HepG2 (cell line): ENCODE data around the gene SH3GLB2. TPM values are rescaled to one million over a fixed set of nuclear protein-coding genes. Genes with fewer than 3 reads are reported as not detected.

Source experiments
- ATAC-seq: fragments of 200-7000 bp; cut with Tn5 transposase; 3 replicates; pipeline ENCODE4 v1.9.1; 2020; ENCODE audit warnings: mild to moderate bottlenecking, moderate library complexity
- BruUV-seq: library from RNA; stranded (reverse); fragments of 400-500 nt; replicated peaks from 2 replicates; lab custom pipeline; 2021; lab: Mats Ljungman, UMichigan
- CTCF ChIA-PET: fragments of 300-600 bp; formaldehyde crosslinking; extraction: SDS; loops from one replicate; lab custom pipeline; 2021; ENCODE audit warnings: low total read pairs, inconsistent platforms, low intra/inter-chr PET ratio; lab: Yijun Ruan, JAX
- POLR2A ChIA-PET: fragments of 350-600 bp; sonication (Branson Sonifier 250); formaldehyde crosslinking; loops from one replicate; lab custom pipeline; 2020; ENCODE audit warnings: antibody characterized with exemption, inconsistent platforms; lab: Yijun Ruan, JAX
- DNase-seq: peaks from one replicate; pipeline ENCODE4 v3.0.0-alpha.2; 2015; ENCODE audit warnings: low spot score
- FAIRE-seq: peaks from 3 replicates; lab custom pipeline; 2011; peaks lifted over from hg19 to GRCh38; lab: Jason Lieb, UNC
- H2AFZ ChIP-seq: one replicate; pipeline ENCODE4 v1.6.1; 2011; ENCODE audit warnings: low read length, inconsistent platforms
- H3K27ac ChIP-seq: fragments of 300-600 bp; 3 replicates; pipeline ENCODE4 v1.8.0; 2011; ENCODE audit warnings: mixed run types, mild to moderate bottlenecking, mixed read lengths, low read length, inconsistent platforms; ENCODE audit not compliant: insufficient read depth; ENCODE audit errors: extremely low read length
- H3K27me3 ChIP-seq, 2 experiments: fragments of 200-600 bp in 1 of 2; 2 replicates in 1 of 2; 3 replicates in 1 of 2; pipeline versions ENCODE4 v1.6.0 to v1.8.0; 2011; ENCODE audit warnings: low read length in 2 of 2, mild to moderate bottlenecking in 2 of 2, moderate library complexity in 2 of 2, inconsistent platforms in 1 of 2; ENCODE audit not compliant: insufficient read depth in 2 of 2, control insufficient read depth in 1 of 2
- H3K36me3 ChIP-seq, 2 experiments: fragments of 200-600 bp in 1 of 2; replicated peaks in 1 of 2; 2 replicates in 1 of 2; 3 replicates in 1 of 2; pipeline versions ENCODE4 v1.5.1 to v1.8.0; 2011; ENCODE audit warnings: low read length in 2 of 2, inconsistent platforms in 1 of 2; ENCODE audit not compliant: insufficient read depth in 2 of 2, control insufficient read depth in 1 of 2
- H3K4me1 ChIP-seq: 2 replicates; pipeline ENCODE4 v1.5.1; 2012; ENCODE audit warnings: low read length, inconsistent platforms; ENCODE audit not compliant: insufficient read depth
- H3K4me2 ChIP-seq: 2 replicates; pipeline ENCODE4 v1.6.0; 2011; ENCODE audit warnings: low read depth, low read length, inconsistent platforms
- H3K4me3 ChIP-seq, 3 experiments: fragments of 200-600 bp in 1 of 3; sonication (generic), shearing (Covaris generic) in 1 of 3; replicated peaks in 1 of 3; 2 replicates each; pipeline ENCODE4 v1.5.1; 2011 to 2016; ENCODE audit warnings: low read length in 3 of 3, inconsistent platforms in 2 of 3, low read depth in 2 of 3, mild to moderate bottlenecking in 2 of 3, control low read depth in 1 of 3, mixed read lengths in 1 of 3; ENCODE audit not compliant: insufficient read depth in 1 of 3
- H3K79me2 ChIP-seq: one replicate; pipeline ENCODE4 v1.6.1; 2011; ENCODE audit warnings: low read length, inconsistent platforms; ENCODE audit not compliant: insufficient read depth
- H3K9ac ChIP-seq: 2 replicates; pipeline ENCODE4 v1.6.0; 2011; ENCODE audit warnings: mild to moderate bottlenecking, low read depth, low read length, inconsistent platforms; ENCODE audit not compliant: insufficient read depth
- H3K9me3 ChIP-seq: 2 replicates; pipeline ENCODE4 v1.5.1; 2012; ENCODE audit warnings: mild to moderate bottlenecking, low read length
- H4K20me1 ChIP-seq: 2 replicates; pipeline ENCODE4 v1.6.0; 2011; ENCODE audit warnings: inconsistent platforms, mild to moderate bottlenecking, low read length, moderate library complexity; ENCODE audit not compliant: insufficient read depth
- ASH2L ChIP-seq: fragments of 300-600, 200-600 bp; sonication (generic); IDR thresholded peaks from 2 replicates; pipeline ENCODE4 v1.7.0; 2017; ENCODE audit warnings: low read depth, mild to moderate bottlenecking, moderate library complexity, mixed read lengths, low read length; ENCODE audit not compliant: insufficient read length
- BRF2 ChIP-seq: sonication (generic); formaldehyde crosslinking; IDR thresholded peaks from 2 replicates; pipeline ENCODE4 v1.8.1; 2022; ENCODE audit warnings: mild to moderate bottlenecking, missing genetic modification reagents
- CEBPB ChIP-seq: IDR thresholded peaks from 2 replicates; pipeline ENCODE4 v1.6.1; 2011; ENCODE audit warnings: low read depth, low read length, improper control_type of control experiment, borderline replicate concordance
- HOXA7 ChIP-seq: sonication (generic); formaldehyde crosslinking; IDR thresholded peaks from 2 replicates; pipeline ENCODE4 v1.8.1; 2022; ENCODE audit warnings: mild to moderate bottlenecking, missing genetic modification reagents, moderate library complexity
- NR2F1 ChIP-seq, 2 experiments: fragments of 450-650 bp in 1 of 2; formaldehyde crosslinking in 1 of 2; IDR thresholded peaks; 2 replicates each; pipeline versions ENCODE4 v1.5.0 to v1.6.1; 2016 to 2020; ENCODE audit warnings: mild to moderate bottlenecking in 1 of 2, missing compliant biosample characterization in 1 of 2, missing genetic modification reagents in 1 of 2, moderate library complexity in 1 of 2
- PAXIP1 ChIP-seq: sonication (generic); formaldehyde crosslinking; conservative IDR thresholded peaks from 2 replicates; pipeline ENCODE4 v1.4.0; 2020; ENCODE audit warnings: mild to moderate bottlenecking, missing genetic modification reagents, moderate library complexity
- PHF8 ChIP-seq: sonication (generic); formaldehyde crosslinking; IDR thresholded peaks from 2 replicates; pipeline ENCODE4 v1.5.0; 2020; ENCODE audit warnings: missing genetic modification reagents
- RARG ChIP-seq: sonication (generic); formaldehyde crosslinking; IDR thresholded peaks from 2 replicates; pipeline ENCODE4 v1.4.0; 2020; ENCODE audit warnings: low read depth, mild to moderate bottlenecking, missing genetic modification reagents
- SMYD3 ChIP-seq: sonication (generic); formaldehyde crosslinking; IDR thresholded peaks from 2 replicates; pipeline ENCODE4 v1.8.1; 2023; ENCODE audit warnings: mild to moderate bottlenecking, missing genetic modification reagents
- SNAPC2 ChIP-seq: sonication (generic); formaldehyde crosslinking; IDR thresholded peaks from 2 replicates; pipeline ENCODE4 v1.8.1; 2022; ENCODE audit warnings: mild to moderate bottlenecking, missing genetic modification reagents
- SRY ChIP-seq: sonication (generic); formaldehyde crosslinking; IDR thresholded peaks from 2 replicates; pipeline ENCODE4 v1.8.0; 2022; ENCODE audit warnings: mild to moderate bottlenecking, missing genetic modification reagents
- THAP8 ChIP-seq: sonication (generic); formaldehyde crosslinking; IDR thresholded peaks from 2 replicates; pipeline ENCODE4 v1.5.1; 2020; ENCODE audit warnings: missing genetic modification reagents, mild to moderate bottlenecking, borderline replicate concordance
- ZBTB38 ChIP-seq: sonication (generic); formaldehyde crosslinking; IDR thresholded peaks from 2 replicates; pipeline ENCODE4 v1.5.1; 2020; ENCODE audit warnings: mild to moderate bottlenecking, missing genetic modification reagents
- ZFP82 ChIP-seq: sonication (generic); formaldehyde crosslinking; IDR thresholded peaks from 2 replicates; pipeline ENCODE4 v1.5.1; 2020; ENCODE audit warnings: mild to moderate bottlenecking, missing genetic modification reagents, borderline replicate concordance
- ZNF160 ChIP-seq: sonication (generic); formaldehyde crosslinking; IDR thresholded peaks from 2 replicates; pipeline ENCODE4 v1.8.0; 2022; ENCODE audit warnings: mild to moderate bottlenecking, inconsistent platforms, missing genetic modification reagents
- ZNF224 ChIP-seq: sonication (generic); formaldehyde crosslinking; IDR thresholded peaks from 2 replicates; pipeline ENCODE4 v1.5.0; 2020; ENCODE audit warnings: mild to moderate bottlenecking, missing genetic modification reagents
- ZNF3 ChIP-seq: IDR thresholded peaks from 2 replicates; pipeline ENCODE4 v1.7.0; 2017; ENCODE audit warnings: inconsistent platforms
- ZNF441 ChIP-seq: sonication (generic); formaldehyde crosslinking; IDR thresholded peaks from 2 replicates; pipeline ENCODE4 v1.7.0; 2021; ENCODE audit warnings: missing genetic modification reagents, borderline replicate concordance
- ZNF784 ChIP-seq: sonication (generic); formaldehyde crosslinking; IDR thresholded peaks from 2 replicates; pipeline ENCODE4 v1.5.1; 2020; ENCODE audit warnings: missing genetic modification reagents, mild to moderate bottlenecking, borderline replicate concordance
- ZSCAN9 ChIP-seq: IDR thresholded peaks from 2 replicates; pipeline ENCODE4 v1.6.1; 2016; ENCODE audit warnings: borderline replicate concordance
- WGBS: methylation state at CpG from one replicate; pipeline ENCODE4 v1.1.6; 2017; ENCODE audit warnings: low lambda C conversion rate; 5-methylcytosine and 5-hydroxymethylcytosine counted together
- in situ Hi-C: cut with HindIII; loops from 2 replicates; pipeline ENCODE4 v1.10.0; 2017; ENCODE audit warnings: low pct_unique_long_range_greater_than_20kb; ENCODE audit not compliant: extremely low pct_ligation_motif_present
- intact Hi-C: fragments of 100-400 bp; cut with micrococcal nuclease; formaldehyde crosslinking; loops from one replicate; pipeline ENCODE4 v1.10.0; 2022; ENCODE audit not compliant: unreplicated experiment
- polyA plus RNA-seq, 8 experiments: library from polyadenylated mRNA; depleted of rRNA in 3 of 8; stranded (reverse) in 7 of 8; unstranded in 1 of 8; fragments of >200 nt; fragmentation: Illumina TruSeq in 4 of 8; extraction: Trizol in 4 of 8; gene quantifications; 2 replicates each; pipeline versions ENCODE4 v1.2.1 to v1.2.3, GENCODE V29; 2011 to 2016; ENCODE audit warnings: low read depth in 4 of 8, missing spikeins in 1 of 8, mixed read lengths in 1 of 8; ENCODE audit not compliant: insufficient read depth in 1 of 8
- total RNA-seq, 5 experiments: library from RNA; depleted of rRNA; stranded (reverse); fragments of >200 nt; fragmentation: Illumina TruSeq; extraction: Trizol; gene quantifications; 2 replicates each; pipeline ENCODE4 v1.2.3, GENCODE V29; 2016; ENCODE audit warnings: low read depth in 1 of 5

SH3GLB2 gene
- total and polyA plus RNA-seq, 2 of the 13 experiments (the other 11 are each of a cell fraction or from before 2014, with no cell fraction given), result 24.0 to 40.6 TPM

GRCh38 chr9:128972956-128973355, 55.2 kb downstream of the SH3GLB2 start (continued):
- TF ChIP-seq ZNF784 (CRISPR knock-in tag), result no peak
- TF ChIP-seq CEBPB, result no peak
- no peak for TF ChIP-seq THAP8
- no peak for TF ChIP-seq ZNF441 (CRISPR knock-in tag)
- TF ChIP-seq SRY (CRISPR knock-in tag), result no peak
- no peak for TF ChIP-seq NR2F1 (CRISPR knock-in tag; IDR thresholded peaks at IDR 0.05)
- TF ChIP-seq BRF2 (CRISPR knock-in tag), result no peak
- no peak for TF ChIP-seq SMYD3 (CRISPR knock-in tag)
- no peak for TF ChIP-seq ZBTB38 (CRISPR knock-in tag)
- no peak for TF ChIP-seq ZFP82
- no peak for TF ChIP-seq SNAPC2 (CRISPR knock-in tag)

- no peak for ATAC-seq
- no peaks in the 10 kb centered on the region for H3K9me3 ChIP-seq
- ChIA-PET CTCF (no interaction called here), POLR2A (no interaction called here)
- no peaks in the 10 kb centered on the region for H4K20me1 ChIP-seq
- no TSS peak for BruUV-seq
- no peaks in the 10 kb centered on the region for H3K4me1 ChIP-seq
- no peak overlapping the region for H3K9ac ChIP-seq
- no peak overlapping the region for H3K4me2 ChIP-seq
- H2AFZ ChIP-seq, result no peak overlapping the region
- intact Hi-C loops (no loop called here), in situ Hi-C loops (no loop called here)
- H3K4me3 ChIP-seq, result no peak overlapping the region
- H3K27me3 ChIP-seq, result no peaks in the 10 kb centered on the region
- no peak for FAIRE-seq
- DNase-seq, result no peak
- H3K36me3 ChIP-seq, result peaks cover 12 to 71% of the 10 kb centered on the region in 2 experiments; a peak in 4 of 5 replicates
- H3K27ac ChIP-seq, result no peak overlapping the region
- 99% methylated on average over 5 of the region's 5 CpGs for WGBS
- no peaks in the 10 kb centered on the region for H3K79me2 ChIP-seq
- TF ChIP-seq HOXA7 (CRISPR knock-in tag), result no peak
- TF ChIP-seq ZNF224, result no peak
- no peak for TF ChIP-seq PHF8 (CRISPR knock-in tag)
- TF ChIP-seq ZSCAN9, result no peak
- TF ChIP-seq ASH2L, result no peak
- TF ChIP-seq ZNF3 (CRISPR knock-in tag), result no peak
- TF ChIP-seq ZNF160, result no peak
- no peak for TF ChIP-seq PAXIP1 (CRISPR knock-in tag)
- no peak for TF ChIP-seq RARG (CRISPR knock-in tag)
- TF ChIP-seq CEBPB, result no peak
These were observed 58.6 kb downstream of the SH3GLB2 start for GRCh38 chr9:128969491-128969890.
